HepG2 (cell line): ENCODE data around the gene PARD3.
"Not testable (repeated sequence)": the region's sequence is repeated elsewhere in the genome, so short reads cannot be mapped to it uniquely, and the experiment has no call there.

Source experiments
- CCAR2 ChIP-seq: fragments of 200-400 bp; formaldehyde crosslinking; optimal IDR thresholded peaks from 2 replicates; pipeline ENCODE3; 2018; ENCODE audit warnings: low read depth, mild to moderate bottlenecking, low read length, moderate library complexity
- CHD4 ChIP-seq: fragments of 200-600 bp; sonication (generic); IDR thresholded peaks from 2 replicates; pipeline ENCODE4 v1.7.0; 2017; ENCODE audit warnings: mild to moderate bottlenecking, low read length, borderline replicate concordance
- MLLT10 ChIP-seq: sonication (generic); formaldehyde crosslinking; IDR thresholded peaks from 2 replicates; pipeline ENCODE4 v1.4.0; 2020; ENCODE audit warnings: missing genetic modification reagents
- POLR2AphosphoS5 ChIP-seq: IDR thresholded peaks from 2 replicates; pipeline ENCODE4 v1.6.1; 2012; ENCODE audit warnings: low read depth, low read length
- SETDB1 ChIP-seq: sonication (generic); formaldehyde crosslinking; IDR thresholded peaks from 2 replicates; pipeline ENCODE4 v1.5.1; 2020; ENCODE audit warnings: missing genetic modification reagents, mild to moderate bottlenecking, borderline replicate concordance

- TF ChIP-seq POLR2AphosphoS5; SETDB1 (CRISPR knock-in tag); CCAR2; MLLT10 (CRISPR knock-in tag); CHD4: not testable (repeated sequence)
Measured at GRCh38 chr10:34793581-34793980, 21.5 kb downstream of the PARD3 start.
